SK-N-SH (cell line): ENCODE data around the gene SINHCAF. TPM values are rescaled to one million over a fixed set of nuclear protein-coding genes. Genes with fewer than 3 reads are reported as not detected.

Source experiments
- CTCF ChIA-PET: fragments of 300-600, 350-600 bp; formaldehyde crosslinking; extraction: SDS; loops from one replicate; lab custom pipeline; 2021; lab: Yijun Ruan, JAX
- POLR2A ChIA-PET: fragments of 350-600 bp; sonication (Branson Sonifier 250); formaldehyde crosslinking; extraction: SDS; loops from one replicate; lab custom pipeline; 2020; ENCODE audit warnings: antibody characterized with exemption, inconsistent platforms; lab: Yijun Ruan, JAX
- DNase-seq: peaks from one replicate; pipeline ENCODE4 v3.0.0; 2012
- H2AFZ ChIP-seq: fragments of 200-600 bp; sonication (generic); 2 replicates; pipeline ENCODE4 v1.8.1; 2016; ENCODE audit warnings: antibody characterized with exemption, mild to moderate bottlenecking, low read depth
- H3F3A ChIP-seq: fragments of 200-600 bp; sonication (generic); replicated peaks from 2 replicates; pipeline ENCODE3; 2016; ENCODE audit warnings: antibody characterized with exemption, mild to moderate bottlenecking; ENCODE audit not compliant: insufficient read depth
- H3K27ac ChIP-seq, 2 experiments: fragments of 200-500 bp in 1 of 2; fragments of 200-600 bp in 1 of 2; sonication (Bioruptor generic) in 1 of 2; sonication (generic), shearing (Covaris generic) in 1 of 2; 2 replicates each; pipeline versions ENCODE4 v1.5.1 to v1.6.1; 2014 to 2016; ENCODE audit warnings: low read depth in 2 of 2, inconsistent platforms in 1 of 2, low read length in 1 of 2, mild to moderate bottlenecking in 1 of 2, mixed read lengths in 1 of 2
- H3K27me3 ChIP-seq: fragments of 200-600 bp; sonication (generic), shearing (Covaris generic); 2 replicates; pipeline ENCODE4 v1.6.1; 2016; ENCODE audit warnings: mixed run types; ENCODE audit not compliant: insufficient read depth
- H3K36me3 ChIP-seq, 2 experiments: fragments of 200-500 bp in 1 of 2; fragments of 200-600 bp in 1 of 2; sonication (Bioruptor generic) in 1 of 2; sonication (generic) in 1 of 2; replicated peaks in 1 of 2; 2 replicates each; pipeline versions ENCODE3 to v1.5.1; 2014 to 2016; ENCODE audit warnings: low read length in 1 of 2, mild to moderate bottlenecking in 1 of 2; ENCODE audit not compliant: insufficient read depth in 2 of 2, control insufficient read depth in 1 of 2
- H3K4me1 ChIP-seq, 2 experiments: fragments of 200-500 bp in 1 of 2; fragments of 200-600 bp in 1 of 2; sonication (Bioruptor generic) in 1 of 2; sonication (generic), shearing (Covaris generic) in 1 of 2; 2 replicates each; pipeline versions ENCODE4 v1.5.1 to v1.6.1; 2014 to 2016; ENCODE audit warnings: low read depth in 1 of 2, low read length in 1 of 2, mixed run types in 1 of 2; ENCODE audit not compliant: insufficient read depth in 2 of 2, control insufficient read depth in 1 of 2
- H3K4me2 ChIP-seq: fragments of 200-600 bp; sonication (generic), shearing (Covaris generic); 2 replicates; pipeline ENCODE4 v1.6.1; 2017; ENCODE audit warnings: mixed run types
- H3K4me3 ChIP-seq, 2 experiments: fragments of 200-500 bp in 1 of 2; fragments of 200-600 bp in 1 of 2; sonication (Bioruptor generic) in 1 of 2; sonication (generic), shearing (Covaris generic) in 1 of 2; 2 replicates each; pipeline versions ENCODE4 v1.5.1 to v1.8.1; 2014 to 2016; ENCODE audit warnings: low read depth in 2 of 2, inconsistent platforms in 1 of 2, low read length in 1 of 2, mild to moderate bottlenecking in 1 of 2, mixed read lengths in 1 of 2, moderate library complexity in 1 of 2
- H3K79me2 ChIP-seq: fragments of 200-600 bp; sonication (generic); 2 replicates; pipeline ENCODE4 v1.8.1; 2017; ENCODE audit warnings: mild to moderate bottlenecking; ENCODE audit not compliant: insufficient read depth
- H3K9ac ChIP-seq: fragments of 200-600 bp; sonication (generic); 2 replicates; pipeline ENCODE4 v1.6.1; 2017; ENCODE audit warnings: mixed run types
- H3K9me2 ChIP-seq: fragments of 200-600 bp; sonication (generic); 2 replicates; pipeline ENCODE4 v1.6.1; 2017; ENCODE audit warnings: mixed run types
- H3K9me3 ChIP-seq: fragments of 200-600 bp; sonication (generic); 2 replicates; pipeline ENCODE4 v1.6.1; 2017; ENCODE audit warnings: mixed run types, mild to moderate bottlenecking, moderate library complexity
- H4K20me1 ChIP-seq: fragments of 200-600 bp; sonication (generic); 2 replicates; pipeline ENCODE4 v1.6.1; 2017; ENCODE audit warnings: mild to moderate bottlenecking, mixed run types; ENCODE audit not compliant: insufficient read depth
- CHD2 ChIP-seq: fragments of 150-350 bp; IDR thresholded peaks from 2 replicates; pipeline ENCODE4 v1.6.1; 2018; ENCODE audit warnings: low read length; ENCODE audit not compliant: partially characterized antibody
- EP300 ChIP-seq, 2 experiments: IDR thresholded peaks; 2 replicates each; pipeline versions ENCODE4 v1.4.0 to v1.6.1; 2012; ENCODE audit warnings: borderline replicate concordance in 1 of 2, low read depth in 1 of 2, low read length in 1 of 2
- FOSL2 ChIP-seq: IDR thresholded peaks from 2 replicates; pipeline ENCODE4 v1.4.0; 2012; ENCODE audit warnings: low read depth, mild to moderate bottlenecking, moderate library complexity, borderline replicate concordance
- FOXM1 ChIP-seq: IDR thresholded peaks from 2 replicates; pipeline ENCODE4 v1.4.0; 2012; ENCODE audit warnings: low read depth, mild to moderate bottlenecking
- GABPA ChIP-seq: IDR thresholded peaks from 2 replicates; pipeline ENCODE4 v1.4.0; 2012; ENCODE audit warnings: low read depth, mild to moderate bottlenecking
- GATA2 ChIP-seq: sonication (generic); formaldehyde crosslinking; IDR thresholded peaks from 2 replicates; pipeline ENCODE4 v1.5.0; 2020; ENCODE audit warnings: mild to moderate bottlenecking, missing genetic modification reagents
- IRF3 ChIP-seq: fragments of 150-350 bp; IDR thresholded peaks from 2 replicates; pipeline ENCODE4 v1.6.1; 2016; ENCODE audit warnings: mild to moderate bottlenecking, low read depth, low read length
- JUND ChIP-seq: IDR thresholded peaks from 2 replicates; pipeline ENCODE4 v1.4.0; 2012
- NRF1 ChIP-seq: IDR thresholded peaks from 2 replicates; pipeline ENCODE4 v1.6.1; 2012; ENCODE audit warnings: low read depth, mild to moderate bottlenecking, low read length
- POLR2AphosphoS5 ChIP-seq: IDR thresholded peaks from 2 replicates; pipeline ENCODE4 v1.6.1; 2012; ENCODE audit warnings: low read depth, low read length
- RAD21 ChIP-seq: IDR thresholded peaks from 2 replicates; pipeline ENCODE4 v1.6.1; 2012; ENCODE audit warnings: mild to moderate bottlenecking, low read length
- RXRA ChIP-seq: IDR thresholded peaks from 2 replicates; pipeline ENCODE4 v1.4.0; 2012; ENCODE audit warnings: low read depth, mild to moderate bottlenecking, borderline replicate concordance
- TEAD4 ChIP-seq: IDR thresholded peaks from 2 replicates; pipeline ENCODE4 v1.4.0; 2012; ENCODE audit warnings: mild to moderate bottlenecking, borderline replicate concordance; ENCODE audit not compliant: insufficient read depth
- USF2 ChIP-seq: fragments of 150-350 bp; IDR thresholded peaks from 2 replicates; pipeline ENCODE4 v1.6.1; 2017; ENCODE audit warnings: antibody characterized with exemption, low read length, low read depth, borderline replicate concordance
- YY1 ChIP-seq: IDR thresholded peaks from 2 replicates; pipeline ENCODE4 v1.4.0; 2012; ENCODE audit warnings: low read depth, mild to moderate bottlenecking
- WGBS: methylation state at CpG from one replicate; pipeline ENCODE4 v1.1.6; 2017; ENCODE audit warnings: low lambda C conversion rate; 5-methylcytosine and 5-hydroxymethylcytosine counted together
- polyA plus RNA-seq, 3 experiments: library from polyadenylated mRNA; depleted of rRNA; stranded (reverse); fragments of >200 nt; gene quantifications; 2 replicates each; pipeline ENCODE4 v1.2.3, GENCODE V29; 2012
- TF ChIP-seq, protein P1 (sequence below): IDR thresholded peaks from 2 replicates; pipeline ENCODE4 v1.6.1; 2012; ENCODE audit warnings: mild to moderate bottlenecking, low read depth, low read length, moderate library complexity
- TF ChIP-seq, protein P2 (sequence below): IDR thresholded peaks from 2 replicates; pipeline ENCODE4; 2012
- TF ChIP-seq, protein P3 (sequence below): fragments of 200-600 bp; sonication (generic); IDR thresholded peaks from 2 replicates; pipeline ENCODE4 v1.6.1; 2017; ENCODE audit warnings: antibody characterized with exemption, mild to moderate bottlenecking, moderate library complexity

Gene SINHCAF
- polyA plus RNA-seq, 1 of the 3 experiments (the other 2 are of a cell fraction): 22.2 TPM

DNA sequence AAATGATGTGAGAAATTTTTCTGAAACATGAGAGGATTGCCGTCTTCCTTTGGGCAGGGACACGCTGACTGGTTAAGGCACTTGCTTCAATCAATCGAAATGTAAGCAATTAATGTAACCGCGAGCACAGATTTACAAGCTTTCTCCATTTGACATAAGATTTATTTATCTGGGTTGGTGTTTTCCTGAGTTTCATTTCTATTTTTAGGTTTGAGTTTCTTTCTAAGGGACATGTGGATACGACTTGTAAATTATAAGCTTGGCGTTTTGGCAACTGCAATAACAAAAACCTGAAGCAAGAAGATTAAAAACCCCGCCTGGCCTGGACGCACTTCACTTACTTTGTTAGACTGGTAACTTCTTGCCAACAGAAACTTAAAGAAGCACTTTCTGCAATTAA, 20.3 kb upstream of the SINHCAF start:
- H3F3A ChIP-seq: no peaks in the 10 kb centered on the region
- no peaks in the 10 kb centered on the region for H3K4me1 ChIP-seq
- H3K27me3 ChIP-seq: no peaks in the 10 kb centered on the region
- H3K79me2 ChIP-seq: no peaks in the 10 kb centered on the region
- ChIA-PET CTCF (interaction anchor here (0.6 to 3.4 kb wide), 3 partner anchors 16 to 174 kb away, joined by 3 to 14 read pairs (median 4); no protein-coding TSS in a partner anchor), POLR2A (no interaction called here)
- no peak overlapping the region for H3K9ac ChIP-seq
- TF ChIP-seq IRF3 (no peak), EP300 (IDR thresholded peaks at IDR 0.05; ENCODE audit: borderline replicate concordance in 1 of 2, low read depth in 1 of 2, low read length in 1 of 2) (no peak), FOXM1 (no peak), YY1 (no peak), RXRA (no peak), POLR2AphosphoS5 (no peak), USF2 (no peak), FOSL2 (no peak)
- TF ChIP-seq, protein P1, sequence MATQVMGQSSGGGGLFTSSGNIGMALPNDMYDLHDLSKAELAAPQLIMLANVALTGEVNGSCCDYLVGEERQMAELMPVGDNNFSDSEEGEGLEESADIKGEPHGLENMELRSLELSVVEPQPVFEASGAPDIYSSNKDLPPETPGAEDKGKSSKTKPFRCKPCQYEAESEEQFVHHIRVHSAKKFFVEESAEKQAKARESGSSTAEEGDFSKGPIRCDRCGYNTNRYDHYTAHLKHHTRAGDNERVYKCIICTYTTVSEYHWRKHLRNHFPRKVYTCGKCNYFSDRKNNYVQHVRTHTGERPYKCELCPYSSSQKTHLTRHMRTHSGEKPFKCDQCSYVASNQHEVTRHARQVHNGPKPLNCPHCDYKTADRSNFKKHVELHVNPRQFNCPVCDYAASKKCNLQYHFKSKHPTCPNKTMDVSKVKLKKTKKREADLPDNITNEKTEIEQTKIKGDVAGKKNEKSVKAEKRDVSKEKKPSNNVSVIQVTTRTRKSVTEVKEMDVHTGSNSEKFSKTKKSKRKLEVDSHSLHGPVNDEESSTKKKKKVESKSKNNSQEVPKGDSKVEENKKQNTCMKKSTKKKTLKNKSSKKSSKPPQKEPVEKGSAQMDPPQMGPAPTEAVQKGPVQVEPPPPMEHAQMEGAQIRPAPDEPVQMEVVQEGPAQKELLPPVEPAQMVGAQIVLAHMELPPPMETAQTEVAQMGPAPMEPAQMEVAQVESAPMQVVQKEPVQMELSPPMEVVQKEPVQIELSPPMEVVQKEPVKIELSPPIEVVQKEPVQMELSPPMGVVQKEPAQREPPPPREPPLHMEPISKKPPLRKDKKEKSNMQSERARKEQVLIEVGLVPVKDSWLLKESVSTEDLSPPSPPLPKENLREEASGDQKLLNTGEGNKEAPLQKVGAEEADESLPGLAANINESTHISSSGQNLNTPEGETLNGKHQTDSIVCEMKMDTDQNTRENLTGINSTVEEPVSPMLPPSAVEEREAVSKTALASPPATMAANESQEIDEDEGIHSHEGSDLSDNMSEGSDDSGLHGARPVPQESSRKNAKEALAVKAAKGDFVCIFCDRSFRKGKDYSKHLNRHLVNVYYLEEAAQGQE: no peak
- no peaks in the 10 kb centered on the region for H4K20me1 ChIP-seq
- no peak overlapping the region for H3K4me2 ChIP-seq
- no peak overlapping the region for H3K27ac ChIP-seq
- H3K4me3 ChIP-seq: no peak overlapping the region
- H3K9me3 ChIP-seq: no peaks in the 10 kb centered on the region
- WGBS: 82% methylated on average over 9 of the region's 9 CpGs
- no peak for DNase-seq
- H3K9me2 ChIP-seq: no peaks in the 10 kb centered on the region
- no peaks in the 10 kb centered on the region for H3K36me3 ChIP-seq
- H2AFZ ChIP-seq: no peak overlapping the region

GRCh38 chr12:31343139-31343538, 17.2 kb upstream of the SINHCAF start:
- no peaks in the 10 kb centered on the region for H3K36me3 ChIP-seq
- H3K9me2 ChIP-seq: no peaks in the 10 kb centered on the region
- H3K4me1 ChIP-seq: no peaks in the 10 kb centered on the region
- DNase-seq: no peak
- H3K79me2 ChIP-seq: no peaks in the 10 kb centered on the region
- H3K9me3 ChIP-seq: no peaks in the 10 kb centered on the region
- no peak overlapping the region for H3K4me3 ChIP-seq
- no peak overlapping the region for H2AFZ ChIP-seq
- H3K27me3 ChIP-seq: no peaks in the 10 kb centered on the region
- ChIA-PET POLR2A (no interaction called here), CTCF (interaction anchor here (0.7 kb wide), 1 partner anchor 104 kb away, joined by 3 read pairs; no protein-coding TSS in a partner anchor)
- H3F3A ChIP-seq: no peaks in the 10 kb centered on the region
- H4K20me1 ChIP-seq: no peaks in the 10 kb centered on the region
- H3K27ac ChIP-seq: no peak overlapping the region
- 83% methylated on average over 8 of the region's 8 CpGs for WGBS
- H3K9ac ChIP-seq: no peak overlapping the region
- H3K4me2 ChIP-seq: no peak overlapping the region
- TF ChIP-seq, protein P2, sequence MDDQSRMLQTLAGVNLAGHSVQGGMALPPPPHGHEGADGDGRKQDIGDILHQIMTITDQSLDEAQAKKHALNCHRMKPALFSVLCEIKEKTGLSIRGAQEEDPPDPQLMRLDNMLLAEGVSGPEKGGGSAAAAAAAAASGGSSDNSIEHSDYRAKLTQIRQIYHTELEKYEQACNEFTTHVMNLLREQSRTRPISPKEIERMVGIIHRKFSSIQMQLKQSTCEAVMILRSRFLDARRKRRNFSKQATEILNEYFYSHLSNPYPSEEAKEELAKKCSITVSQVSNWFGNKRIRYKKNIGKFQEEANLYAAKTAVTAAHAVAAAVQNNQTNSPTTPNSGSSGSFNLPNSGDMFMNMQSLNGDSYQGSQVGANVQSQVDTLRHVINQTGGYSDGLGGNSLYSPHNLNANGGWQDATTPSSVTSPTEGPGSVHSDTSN: no peak
- TF ChIP-seq GABPA (no peak), NRF1 (no peak), RAD21 (no peak), JUND (no peak), GATA2 (CRISPR knock-in tag) (no peak), TEAD4 (no peak), CHD2 (no peak), FOXM1 (no peak)
- TF ChIP-seq, protein P3, sequence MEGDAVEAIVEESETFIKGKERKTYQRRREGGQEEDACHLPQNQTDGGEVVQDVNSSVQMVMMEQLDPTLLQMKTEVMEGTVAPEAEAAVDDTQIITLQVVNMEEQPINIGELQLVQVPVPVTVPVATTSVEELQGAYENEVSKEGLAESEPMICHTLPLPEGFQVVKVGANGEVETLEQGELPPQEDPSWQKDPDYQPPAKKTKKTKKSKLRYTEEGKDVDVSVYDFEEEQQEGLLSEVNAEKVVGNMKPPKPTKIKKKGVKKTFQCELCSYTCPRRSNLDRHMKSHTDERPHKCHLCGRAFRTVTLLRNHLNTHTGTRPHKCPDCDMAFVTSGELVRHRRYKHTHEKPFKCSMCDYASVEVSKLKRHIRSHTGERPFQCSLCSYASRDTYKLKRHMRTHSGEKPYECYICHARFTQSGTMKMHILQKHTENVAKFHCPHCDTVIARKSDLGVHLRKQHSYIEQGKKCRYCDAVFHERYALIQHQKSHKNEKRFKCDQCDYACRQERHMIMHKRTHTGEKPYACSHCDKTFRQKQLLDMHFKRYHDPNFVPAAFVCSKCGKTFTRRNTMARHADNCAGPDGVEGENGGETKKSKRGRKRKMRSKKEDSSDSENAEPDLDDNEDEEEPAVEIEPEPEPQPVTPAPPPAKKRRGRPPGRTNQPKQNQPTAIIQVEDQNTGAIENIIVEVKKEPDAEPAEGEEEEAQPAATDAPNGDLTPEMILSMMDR: no peak
